Suprapubic skin (tissue), 4 donors: Measurements from ENCODE around the gene WDFY2.

Experiments used
- EP300 ChIP-seq: sonication (generic); formaldehyde crosslinking; IDR thresholded peaks from one replicate; pipeline ENCODE4 v1.6.1; 2017; ENCODE audit warnings: antibody characterized with exemption
- POLR2A ChIP-seq, 2 donors: fragments of 450-650 bp; IDR thresholded peaks; one replicate each; pipeline ENCODE4 v1.6.1; 2017; ENCODE audit warnings: antibody characterized with exemption in 2 of 2, mild to moderate bottlenecking in 2 of 2, moderate library complexity in 2 of 2
- POLR2AphosphoS5 ChIP-seq, 3 donors: sonication (generic); formaldehyde crosslinking; IDR thresholded peaks; one replicate each; pipeline ENCODE4 v1.6.1; 2017; ENCODE audit warnings: antibody characterized with exemption in 3 of 3
- TF ChIP-seq, protein P1 (sequence below), 2 donors: fragments of 200-600 bp in 1 of 2; fragments of 450-650 bp in 1 of 2; sonication (generic) in 1 of 2; IDR thresholded peaks; one replicate each; pipeline ENCODE4 v1.5.1; 2016 to 2019; ENCODE audit warnings: antibody characterized with exemption in 2 of 2, mild to moderate bottlenecking in 1 of 2, moderate library complexity in 1 of 2

DNA sequence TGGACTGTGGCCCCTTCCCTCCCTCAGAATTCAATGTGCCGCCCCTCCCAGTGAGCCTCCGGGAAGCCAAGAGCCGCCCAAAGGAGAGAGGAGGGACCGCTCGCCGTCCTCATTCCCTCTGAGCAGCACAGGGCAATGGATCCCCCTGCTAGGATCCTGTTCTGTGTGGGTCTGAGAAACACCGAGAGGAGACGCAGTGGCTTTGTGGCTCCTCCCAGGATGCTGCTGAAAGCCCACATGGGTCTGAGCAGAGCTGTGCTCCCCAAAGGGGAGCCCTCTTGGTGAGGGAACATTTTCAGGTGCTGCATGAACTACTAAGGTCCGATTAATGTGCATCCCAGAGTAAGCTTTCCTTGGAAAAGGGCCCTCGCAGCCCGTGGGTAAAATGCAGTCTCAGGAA lies 189.3 kb downstream of the WDFY2 start:
- no peak for TF ChIP-seq POLR2A (IDR thresholded peaks at IDR 0.05)
- TF ChIP-seq, protein P1, sequence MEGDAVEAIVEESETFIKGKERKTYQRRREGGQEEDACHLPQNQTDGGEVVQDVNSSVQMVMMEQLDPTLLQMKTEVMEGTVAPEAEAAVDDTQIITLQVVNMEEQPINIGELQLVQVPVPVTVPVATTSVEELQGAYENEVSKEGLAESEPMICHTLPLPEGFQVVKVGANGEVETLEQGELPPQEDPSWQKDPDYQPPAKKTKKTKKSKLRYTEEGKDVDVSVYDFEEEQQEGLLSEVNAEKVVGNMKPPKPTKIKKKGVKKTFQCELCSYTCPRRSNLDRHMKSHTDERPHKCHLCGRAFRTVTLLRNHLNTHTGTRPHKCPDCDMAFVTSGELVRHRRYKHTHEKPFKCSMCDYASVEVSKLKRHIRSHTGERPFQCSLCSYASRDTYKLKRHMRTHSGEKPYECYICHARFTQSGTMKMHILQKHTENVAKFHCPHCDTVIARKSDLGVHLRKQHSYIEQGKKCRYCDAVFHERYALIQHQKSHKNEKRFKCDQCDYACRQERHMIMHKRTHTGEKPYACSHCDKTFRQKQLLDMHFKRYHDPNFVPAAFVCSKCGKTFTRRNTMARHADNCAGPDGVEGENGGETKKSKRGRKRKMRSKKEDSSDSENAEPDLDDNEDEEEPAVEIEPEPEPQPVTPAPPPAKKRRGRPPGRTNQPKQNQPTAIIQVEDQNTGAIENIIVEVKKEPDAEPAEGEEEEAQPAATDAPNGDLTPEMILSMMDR (IDR thresholded peaks at IDR 0.05) = no peak
- TF ChIP-seq EP300 = no peak
- TF ChIP-seq POLR2AphosphoS5 (IDR thresholded peaks at IDR 0.05) = no peak
